ENCODE measurements around the gene C1orf146.

Gene C1orf146

GRCh38 chr1:92217721-92218120, at the start of gene C1orf146:
Gene C1orf146, plus strand, starts transcription at chr1:92217915. Its CDS starts 13,506 bp downstream, at chr1:92231421.
- TF ChIP-seq CTCF (IDR thresholded peaks at IDR 0.05; ENCODE audit: low read depth, low read length) = no peak
- no peak for DNase-seq (ENCODE audit: extremely low read depth, low read depth)

DNA sequence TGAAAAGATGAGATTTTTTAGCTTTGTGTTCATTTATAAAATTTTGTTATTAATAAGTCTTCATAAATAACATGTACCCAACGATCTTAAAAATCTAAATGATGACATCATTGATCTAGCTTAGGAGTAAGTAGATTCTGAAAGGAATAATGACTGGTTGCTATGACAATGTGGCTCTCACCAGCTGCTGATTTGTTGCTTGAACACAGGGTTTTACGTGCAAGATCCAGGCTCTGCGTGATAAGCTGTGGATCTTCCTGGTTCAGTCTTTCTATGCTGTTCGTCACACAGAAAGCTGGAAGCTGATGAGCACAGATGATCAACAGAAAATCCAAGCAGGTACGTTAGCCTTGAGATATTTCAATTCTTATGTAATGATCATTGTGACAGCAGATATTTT, 49.1 kb upstream of the C1orf146 start:
- DNase-seq (ENCODE audit: extremely low read depth, low read depth) = no peak
- no peak for TF ChIP-seq CTCF (IDR thresholded peaks at IDR 0.05; ENCODE audit: low read depth, low read length)

GRCh38 chr1:92169214-92170005, 48.3 kb upstream of the C1orf146 start:
- TF ChIP-seq CTCF (IDR thresholded peaks at IDR 0.05; ENCODE audit: low read depth, low read length) = no peak
- no peak for DNase-seq (ENCODE audit: extremely low read depth, low read depth)

- no peak for TF ChIP-seq CTCF (IDR thresholded peaks at IDR 0.05; ENCODE audit: low read depth, low read length)
- peak; percentile 27 for DNase-seq (ENCODE audit: extremely low read depth, low read depth)
These were observed 33.1 kb upstream of the C1orf146 start for GRCh38 chr1:92184632-92185031.

DNA sequence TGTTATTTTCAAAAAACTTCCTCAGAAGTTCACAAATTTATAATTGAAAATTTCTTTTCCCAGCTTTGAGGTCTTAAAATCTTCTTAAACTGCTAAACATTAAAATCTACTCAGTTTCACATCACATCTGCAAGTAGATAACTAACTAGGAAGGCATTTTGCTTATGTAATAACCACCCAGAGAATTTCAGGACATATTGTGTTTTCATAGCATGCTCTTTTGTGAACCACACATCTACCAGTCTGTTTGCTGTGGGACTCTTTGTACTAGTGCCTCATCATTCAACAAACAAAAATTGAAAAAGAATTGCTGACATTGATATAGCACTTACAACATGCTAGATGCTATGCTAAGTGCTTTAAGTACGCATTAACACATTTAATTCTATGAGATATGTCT, 31.6 kb upstream of the C1orf146 start:
- no peak for DNase-seq (ENCODE audit: extremely low read depth, low read depth)
- no peak for TF ChIP-seq CTCF (IDR thresholded peaks at IDR 0.05; ENCODE audit: low read depth, low read length)

GRCh38 chr1:92188436-92189255, 29.1 kb upstream of the C1orf146 start:
- no peak for TF ChIP-seq CTCF (IDR thresholded peaks at IDR 0.05; ENCODE audit: low read depth, low read length)
- no peak for DNase-seq (ENCODE audit: extremely low read depth, low read depth)

DNA sequence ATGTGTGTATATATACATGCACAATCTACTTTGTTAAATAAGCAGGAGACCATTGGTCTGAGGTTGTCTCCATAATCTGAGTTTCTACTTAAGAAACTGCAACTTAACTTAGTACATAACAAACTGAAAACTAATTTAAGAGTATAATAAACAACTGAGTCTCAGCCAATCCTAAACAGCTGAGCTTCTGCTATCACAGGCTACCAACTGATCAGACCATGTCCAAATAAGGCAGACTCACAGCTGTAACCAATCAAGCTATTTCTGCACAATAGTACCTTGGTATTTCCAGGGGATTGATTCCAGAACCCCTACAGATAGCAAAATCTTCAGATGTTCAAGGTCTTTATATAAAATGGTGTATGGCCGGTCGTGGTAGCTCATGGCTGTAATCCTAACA, 26.0 kb upstream of the C1orf146 start:
- TF ChIP-seq CTCF (IDR thresholded peaks at IDR 0.05; ENCODE audit: low read depth, low read length) = no peak
- no peak for DNase-seq (ENCODE audit: extremely low read depth, low read depth)

Data from AG09319 (cell line).